HepG2 (cell line): ENCODE measurements around the gene ANKRD35. TPM values are rescaled to one million over a fixed set of nuclear protein-coding genes. Genes with fewer than 3 reads are reported as not detected.

Source experiments
- DPF2 ChIP-seq: sonication (generic); formaldehyde crosslinking; IDR thresholded peaks from 2 replicates; pipeline ENCODE4 v1.4.0; 2020; ENCODE audit warnings: mild to moderate bottlenecking, low read depth, missing genetic modification reagents, borderline replicate concordance
- FIP1L1 ChIP-seq: fragments of 200-400 bp; formaldehyde crosslinking; IDR thresholded peaks from 2 replicates; pipeline ENCODE4 v1.6.1; 2018; ENCODE audit warnings: low read depth, mild to moderate bottlenecking, low read length, moderate library complexity, borderline replicate concordance; ENCODE audit not compliant: insufficient read depth
- FLYWCH1 ChIP-seq: sonication (generic); formaldehyde crosslinking; IDR thresholded peaks from 2 replicates; pipeline ENCODE4 v1.8.1; 2023; ENCODE audit warnings: mild to moderate bottlenecking, missing genetic modification reagents
- PREB ChIP-seq: sonication (generic); formaldehyde crosslinking; IDR thresholded peaks from 2 replicates; pipeline ENCODE4 v1.4.0; 2020; ENCODE audit warnings: missing genetic modification reagents
- RFXANK ChIP-seq: IDR thresholded peaks from 2 replicates; pipeline ENCODE4 v1.6.1; 2016
- SATB2 ChIP-seq: sonication (generic); formaldehyde crosslinking; IDR thresholded peaks from 2 replicates; pipeline ENCODE4 v1.5.0; 2020; ENCODE audit warnings: missing genetic modification reagents
- SMAD1 ChIP-seq: sonication (generic); formaldehyde crosslinking; IDR thresholded peaks from 2 replicates; pipeline ENCODE4 v1.4.0; 2020; ENCODE audit warnings: missing genetic modification reagents, low read depth, mild to moderate bottlenecking, borderline replicate concordance
- SOX5 ChIP-seq: IDR thresholded peaks from 2 replicates; pipeline ENCODE4 v1.6.1; 2016; ENCODE audit warnings: borderline replicate concordance
- TAF1 ChIP-seq: sonication (generic); formaldehyde crosslinking; IDR thresholded peaks from 2 replicates; pipeline ENCODE4 v1.4.0; 2020; ENCODE audit warnings: missing genetic modification reagents
- TBX2 ChIP-seq: sonication (generic); formaldehyde crosslinking; IDR thresholded peaks from 2 replicates; pipeline ENCODE4 v1.5.0; 2020; ENCODE audit warnings: missing genetic modification reagents, mild to moderate bottlenecking, borderline replicate concordance
- TFDP1 ChIP-seq: IDR thresholded peaks from 2 replicates; pipeline ENCODE4 v1.6.1; 2016; ENCODE audit warnings: missing compliant biosample characterization, missing genetic modification reagents, borderline replicate concordance
- THYN1 ChIP-seq: sonication (generic); formaldehyde crosslinking; IDR thresholded peaks from 2 replicates; pipeline ENCODE4 v1.8.1; 2023; ENCODE audit warnings: low read depth, mild to moderate bottlenecking, moderate library complexity, missing genetic modification reagents, borderline replicate concordance
- ZMAT3 ChIP-seq: sonication (generic); formaldehyde crosslinking; conservative IDR thresholded peaks from 2 replicates; pipeline ENCODE4 v1.7.0; 2021; ENCODE audit warnings: missing genetic modification reagents
- ZNF33A ChIP-seq: sonication (generic); formaldehyde crosslinking; IDR thresholded peaks from 2 replicates; pipeline ENCODE4 v1.5.1; 2020; ENCODE audit warnings: missing genetic modification reagents, mild to moderate bottlenecking, moderate library complexity, borderline replicate concordance
- ZNF460 ChIP-seq: sonication (generic); formaldehyde crosslinking; IDR thresholded peaks from 2 replicates; pipeline ENCODE4 v1.5.1; 2020; ENCODE audit warnings: missing genetic modification reagents, mild to moderate bottlenecking, borderline replicate concordance
- ZNF841 ChIP-seq: sonication (generic); formaldehyde crosslinking; IDR thresholded peaks from 2 replicates; pipeline ENCODE4 v1.8.1; 2023; ENCODE audit warnings: missing genetic modification reagents, borderline replicate concordance
- polyA plus RNA-seq, 8 experiments: library from polyadenylated mRNA; depleted of rRNA in 3 of 8; stranded (reverse) in 7 of 8; unstranded in 1 of 8; fragments of >200 nt; fragmentation: Illumina TruSeq in 4 of 8; extraction: Trizol in 4 of 8; gene quantifications; 2 replicates each; pipeline versions ENCODE4 v1.2.1 to v1.2.3, GENCODE V29; 2011 to 2016; ENCODE audit warnings: low read depth in 4 of 8, missing spikeins in 1 of 8, mixed read lengths in 1 of 8; ENCODE audit not compliant: insufficient read depth in 1 of 8
- total RNA-seq, 5 experiments: library from RNA; depleted of rRNA; stranded (reverse); fragments of >200 nt; fragmentation: Illumina TruSeq; extraction: Trizol; gene quantifications; 2 replicates each; pipeline ENCODE4 v1.2.3, GENCODE V29; 2016; ENCODE audit warnings: low read depth in 1 of 5
- TF ChIP-seq, protein P1 (sequence below): sonication (generic); formaldehyde crosslinking; IDR thresholded peaks from 2 replicates; pipeline ENCODE4 v1.5.1; 2020; ENCODE audit warnings: mild to moderate bottlenecking, missing genetic modification reagents, moderate library complexity
- TF ChIP-seq, protein P2 (sequence below): sonication (generic); formaldehyde crosslinking; IDR thresholded peaks from 2 replicates; pipeline ENCODE4 v1.5.0; 2020; ENCODE audit warnings: mild to moderate bottlenecking, missing genetic modification reagents, moderate library complexity
- TF ChIP-seq, protein P3 (sequence below): sonication (generic); formaldehyde crosslinking; conservative IDR thresholded peaks from 2 replicates; pipeline ENCODE4 v1.8.1; 2023; ENCODE audit warnings: missing genetic modification reagents

The ANKRD35 gene
- total and polyA plus RNA-seq, 2 of the 13 experiments (the other 11 are each of a cell fraction or from before 2014, with no cell fraction given) = 0.02 TPM; not detected in 1

DNA sequence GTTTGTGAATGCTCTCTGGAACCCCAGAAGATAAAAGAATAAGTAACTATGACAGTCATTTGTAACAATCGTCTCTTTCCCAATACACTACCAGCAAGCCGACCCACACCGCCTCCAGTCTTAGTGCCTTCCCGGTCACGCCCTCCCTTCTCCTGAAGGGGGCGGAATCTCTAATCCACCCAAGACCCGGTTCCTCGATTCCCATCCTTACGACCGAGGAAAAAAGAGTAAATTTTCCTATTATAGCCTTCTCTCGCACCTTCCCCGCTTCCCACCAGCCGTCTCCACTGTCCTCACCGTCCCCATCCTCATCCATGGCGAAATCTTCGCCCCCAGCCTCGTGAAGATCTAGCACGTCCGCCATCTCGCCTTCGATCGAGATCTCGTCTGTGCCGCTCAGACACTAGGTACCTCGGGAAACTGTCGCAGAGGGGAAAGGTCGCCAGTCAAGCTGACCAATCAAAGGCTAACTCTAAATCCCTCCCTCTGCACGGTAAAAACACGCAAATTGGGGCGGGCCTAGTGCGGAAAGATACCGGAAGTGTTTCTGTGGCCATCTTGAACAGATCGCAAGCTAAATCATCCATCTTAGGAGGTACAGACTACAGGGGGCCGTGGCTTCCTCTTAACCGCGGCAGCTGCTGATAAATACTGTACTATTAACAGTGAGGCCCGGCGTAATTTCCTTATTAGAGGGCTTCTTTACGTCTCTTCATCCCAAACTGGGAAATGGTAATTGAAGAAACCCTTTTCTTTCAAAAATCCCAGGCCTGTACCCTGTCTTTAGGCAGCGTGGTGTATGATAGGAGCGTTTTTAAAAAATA is 41.6 kb upstream of the ANKRD35 start, which contains the start of gene RBM8A (continued):
- TF ChIP-seq SMAD1 (CRISPR knock-in tag) (no peak), SOX5 (CRISPR knock-in tag) (peak; percentile 31; the same call in 1 of the 2 replicates), ZMAT3 (CRISPR knock-in tag) (peak; percentile 91), SATB2 (CRISPR knock-in tag) (no peak), ZNF33A (CRISPR knock-in tag) (no peak), FIP1L1 (no peak), DPF2 (CRISPR knock-in tag) (no peak), FLYWCH1 (CRISPR knock-in tag) (no peak), ZNF841 (CRISPR knock-in tag) (no peak), RFXANK (no peak), ZNF460 (CRISPR knock-in tag) (no peak), TAF1 (CRISPR knock-in tag) (peak; percentile 81), TBX2 (CRISPR knock-in tag) (peak; percentile 59), PREB (no peak), TFDP1 (peak; percentile 68; the same call in 1 of the 2 replicates), THYN1 (no peak)
- TF ChIP-seq, protein P1, sequence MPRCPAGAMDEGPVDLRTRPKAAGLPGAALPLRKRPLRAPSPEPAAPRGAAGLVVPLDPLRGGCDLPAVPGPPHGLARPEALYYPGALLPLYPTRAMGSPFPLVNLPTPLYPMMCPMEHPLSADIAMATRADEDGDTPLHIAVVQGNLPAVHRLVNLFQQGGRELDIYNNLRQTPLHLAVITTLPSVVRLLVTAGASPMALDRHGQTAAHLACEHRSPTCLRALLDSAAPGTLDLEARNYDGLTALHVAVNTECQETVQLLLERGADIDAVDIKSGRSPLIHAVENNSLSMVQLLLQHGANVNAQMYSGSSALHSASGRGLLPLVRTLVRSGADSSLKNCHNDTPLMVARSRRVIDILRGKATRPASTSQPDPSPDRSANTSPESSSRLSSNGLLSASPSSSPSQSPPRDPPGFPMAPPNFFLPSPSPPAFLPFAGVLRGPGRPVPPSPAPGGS = no peak
- TF ChIP-seq, protein P2, sequence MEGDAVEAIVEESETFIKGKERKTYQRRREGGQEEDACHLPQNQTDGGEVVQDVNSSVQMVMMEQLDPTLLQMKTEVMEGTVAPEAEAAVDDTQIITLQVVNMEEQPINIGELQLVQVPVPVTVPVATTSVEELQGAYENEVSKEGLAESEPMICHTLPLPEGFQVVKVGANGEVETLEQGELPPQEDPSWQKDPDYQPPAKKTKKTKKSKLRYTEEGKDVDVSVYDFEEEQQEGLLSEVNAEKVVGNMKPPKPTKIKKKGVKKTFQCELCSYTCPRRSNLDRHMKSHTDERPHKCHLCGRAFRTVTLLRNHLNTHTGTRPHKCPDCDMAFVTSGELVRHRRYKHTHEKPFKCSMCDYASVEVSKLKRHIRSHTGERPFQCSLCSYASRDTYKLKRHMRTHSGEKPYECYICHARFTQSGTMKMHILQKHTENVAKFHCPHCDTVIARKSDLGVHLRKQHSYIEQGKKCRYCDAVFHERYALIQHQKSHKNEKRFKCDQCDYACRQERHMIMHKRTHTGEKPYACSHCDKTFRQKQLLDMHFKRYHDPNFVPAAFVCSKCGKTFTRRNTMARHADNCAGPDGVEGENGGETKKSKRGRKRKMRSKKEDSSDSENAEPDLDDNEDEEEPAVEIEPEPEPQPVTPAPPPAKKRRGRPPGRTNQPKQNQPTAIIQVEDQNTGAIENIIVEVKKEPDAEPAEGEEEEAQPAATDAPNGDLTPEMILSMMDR (CRISPR knock-in tag) = peak; percentile 73
- TF ChIP-seq, protein P3, sequence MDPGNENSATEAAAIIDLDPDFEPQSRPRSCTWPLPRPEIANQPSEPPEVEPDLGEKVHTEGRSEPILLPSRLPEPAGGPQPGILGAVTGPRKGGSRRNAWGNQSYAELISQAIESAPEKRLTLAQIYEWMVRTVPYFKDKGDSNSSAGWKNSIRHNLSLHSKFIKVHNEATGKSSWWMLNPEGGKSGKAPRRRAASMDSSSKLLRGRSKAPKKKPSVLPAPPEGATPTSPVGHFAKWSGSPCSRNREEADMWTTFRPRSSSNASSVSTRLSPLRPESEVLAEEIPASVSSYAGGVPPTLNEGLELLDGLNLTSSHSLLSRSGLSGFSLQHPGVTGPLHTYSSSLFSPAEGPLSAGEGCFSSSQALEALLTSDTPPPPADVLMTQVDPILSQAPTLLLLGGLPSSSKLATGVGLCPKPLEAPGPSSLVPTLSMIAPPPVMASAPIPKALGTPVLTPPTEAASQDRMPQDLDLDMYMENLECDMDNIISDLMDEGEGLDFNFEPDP = no peak
